Neural crest cell (in vitro differentiated cells): Measurements from ENCODE around the gene KISS1. TPM values are rescaled to one million over a fixed set of nuclear protein-coding genes. Genes with fewer than 3 reads are reported as not detected.

Experiments
- DNase-seq: peaks from one replicate; pipeline ENCODE4 v3.0.0; 2021; ENCODE audit warnings: low read depth, mixed read lengths, low spot score
- H3K27ac Mint-ChIP-seq: one replicate; pipeline ENCODE4 v1.8.0; 2021; ENCODE audit warnings: mild to moderate bottlenecking, mixed read lengths; ENCODE audit not compliant: unreplicated experiment
- H3K27me3 Mint-ChIP-seq: 2 replicates; pipeline ENCODE4 v1.8.0; 2021; ENCODE audit warnings: low read depth, mild to moderate bottlenecking, mixed read lengths
- H3K36me3 Mint-ChIP-seq: 2 replicates; pipeline ENCODE4 v1.8.0; 2021; ENCODE audit warnings: low read depth, mild to moderate bottlenecking, mixed read lengths
- H3K4me1 Mint-ChIP-seq: 2 replicates; pipeline ENCODE4 v1.8.0; 2021; ENCODE audit warnings: mixed read lengths
- H3K4me3 Mint-ChIP-seq: one replicate; pipeline ENCODE4 v1.8.0; 2021; ENCODE audit warnings: mild to moderate bottlenecking, mixed read lengths
- H3K9me3 Mint-ChIP-seq: 2 replicates; pipeline ENCODE4 v1.8.0; 2021; ENCODE audit warnings: mixed read lengths
- total RNA-seq: library from RNA; stranded (reverse); gene quantifications from 2 replicates; pipeline ENCODE4 v1.2.1, GENCODE V29; 2021
- TF ChIP-seq, protein P1 (sequence below): fragments of 200-600 bp; sonication (generic); conservative IDR thresholded peaks from 2 replicates; pipeline ENCODE4 v1.5.0; 2021; ENCODE audit warnings: antibody characterized with exemption, mild to moderate bottlenecking

The KISS1 gene
- total RNA-seq, 1 donor from 2014 or later = not detected

DNA sequence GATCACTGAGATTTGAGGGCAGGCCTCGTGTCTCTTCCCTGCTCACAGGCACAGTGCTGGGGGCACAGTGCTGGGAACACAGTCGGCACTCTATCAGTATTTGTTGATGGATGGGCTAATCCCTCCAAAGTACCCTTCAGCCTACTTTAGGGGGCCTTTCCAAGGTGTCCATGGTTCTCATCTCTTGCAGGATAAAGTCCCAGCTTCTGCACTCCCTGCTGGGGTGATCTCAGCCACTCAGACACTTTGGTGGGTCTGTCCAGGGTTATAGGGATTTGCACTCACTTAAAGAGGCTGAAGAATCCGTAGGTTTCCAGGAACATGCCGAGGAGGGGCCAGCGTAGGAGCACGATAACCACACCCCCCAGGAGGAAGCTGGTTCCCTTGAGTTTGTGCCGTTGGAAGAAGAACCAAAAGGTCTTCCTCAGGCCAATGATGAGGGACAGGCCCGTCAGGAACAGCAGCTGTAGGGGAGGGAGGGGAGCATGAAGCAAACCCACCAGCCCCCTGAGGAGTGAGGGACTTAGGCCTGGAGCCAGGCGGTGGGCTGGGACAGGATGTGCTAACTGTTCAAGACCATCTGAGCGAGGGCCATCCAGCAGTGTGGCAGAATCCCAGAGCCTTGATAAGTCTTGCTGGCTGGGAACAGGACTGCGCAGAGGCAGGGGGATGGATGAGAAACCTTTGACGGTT, 5.2 kb upstream of the KISS1 start:
- H3K4me3 Mint-ChIP-seq = no peak overlapping the region
- H3K36me3 Mint-ChIP-seq = no peaks in the 10 kb centered on the region
- H3K27ac Mint-ChIP-seq = no peak overlapping the region
- DNase-seq = no peak
- TF ChIP-seq, protein P1, sequence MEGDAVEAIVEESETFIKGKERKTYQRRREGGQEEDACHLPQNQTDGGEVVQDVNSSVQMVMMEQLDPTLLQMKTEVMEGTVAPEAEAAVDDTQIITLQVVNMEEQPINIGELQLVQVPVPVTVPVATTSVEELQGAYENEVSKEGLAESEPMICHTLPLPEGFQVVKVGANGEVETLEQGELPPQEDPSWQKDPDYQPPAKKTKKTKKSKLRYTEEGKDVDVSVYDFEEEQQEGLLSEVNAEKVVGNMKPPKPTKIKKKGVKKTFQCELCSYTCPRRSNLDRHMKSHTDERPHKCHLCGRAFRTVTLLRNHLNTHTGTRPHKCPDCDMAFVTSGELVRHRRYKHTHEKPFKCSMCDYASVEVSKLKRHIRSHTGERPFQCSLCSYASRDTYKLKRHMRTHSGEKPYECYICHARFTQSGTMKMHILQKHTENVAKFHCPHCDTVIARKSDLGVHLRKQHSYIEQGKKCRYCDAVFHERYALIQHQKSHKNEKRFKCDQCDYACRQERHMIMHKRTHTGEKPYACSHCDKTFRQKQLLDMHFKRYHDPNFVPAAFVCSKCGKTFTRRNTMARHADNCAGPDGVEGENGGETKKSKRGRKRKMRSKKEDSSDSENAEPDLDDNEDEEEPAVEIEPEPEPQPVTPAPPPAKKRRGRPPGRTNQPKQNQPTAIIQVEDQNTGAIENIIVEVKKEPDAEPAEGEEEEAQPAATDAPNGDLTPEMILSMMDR = no peak
- H3K9me3 Mint-ChIP-seq = no peaks in the 10 kb centered on the region
- H3K4me1 Mint-ChIP-seq = no peaks in the 10 kb centered on the region
- H3K27me3 Mint-ChIP-seq = peaks cover 84% of the 10 kb centered on the region

DNA sequence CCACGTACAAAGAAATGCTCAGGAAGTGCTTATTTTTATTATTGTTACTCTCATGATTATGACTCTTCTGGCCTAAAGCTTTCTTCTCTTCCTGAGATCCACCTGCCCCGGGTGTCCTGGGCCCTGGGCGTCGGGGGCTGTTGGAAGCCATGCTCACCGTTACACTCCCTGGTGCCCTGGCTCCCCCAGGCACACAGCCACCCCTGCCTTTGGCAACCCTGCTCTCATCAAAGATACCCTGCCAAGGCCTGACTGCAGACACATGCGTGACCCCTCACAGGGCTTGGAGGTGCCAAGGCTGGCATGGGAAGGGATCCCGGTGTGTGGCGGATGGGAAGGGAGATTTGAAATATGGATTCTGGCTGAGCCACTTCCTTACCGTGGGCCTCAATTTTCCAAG, 3.3 kb upstream of the KISS1 start:
- H3K9me3 Mint-ChIP-seq = peaks cover 4% of the 10 kb centered on the region
- H3K36me3 Mint-ChIP-seq = no peaks in the 10 kb centered on the region
- H3K27ac Mint-ChIP-seq = no peak overlapping the region
- DNase-seq = no peak
- H3K4me3 Mint-ChIP-seq = no peak overlapping the region
- H3K27me3 Mint-ChIP-seq = peaks cover 83% of the 10 kb centered on the region
- TF ChIP-seq, protein P1 = no peak
- H3K4me1 Mint-ChIP-seq = no peaks in the 10 kb centered on the region

DNA sequence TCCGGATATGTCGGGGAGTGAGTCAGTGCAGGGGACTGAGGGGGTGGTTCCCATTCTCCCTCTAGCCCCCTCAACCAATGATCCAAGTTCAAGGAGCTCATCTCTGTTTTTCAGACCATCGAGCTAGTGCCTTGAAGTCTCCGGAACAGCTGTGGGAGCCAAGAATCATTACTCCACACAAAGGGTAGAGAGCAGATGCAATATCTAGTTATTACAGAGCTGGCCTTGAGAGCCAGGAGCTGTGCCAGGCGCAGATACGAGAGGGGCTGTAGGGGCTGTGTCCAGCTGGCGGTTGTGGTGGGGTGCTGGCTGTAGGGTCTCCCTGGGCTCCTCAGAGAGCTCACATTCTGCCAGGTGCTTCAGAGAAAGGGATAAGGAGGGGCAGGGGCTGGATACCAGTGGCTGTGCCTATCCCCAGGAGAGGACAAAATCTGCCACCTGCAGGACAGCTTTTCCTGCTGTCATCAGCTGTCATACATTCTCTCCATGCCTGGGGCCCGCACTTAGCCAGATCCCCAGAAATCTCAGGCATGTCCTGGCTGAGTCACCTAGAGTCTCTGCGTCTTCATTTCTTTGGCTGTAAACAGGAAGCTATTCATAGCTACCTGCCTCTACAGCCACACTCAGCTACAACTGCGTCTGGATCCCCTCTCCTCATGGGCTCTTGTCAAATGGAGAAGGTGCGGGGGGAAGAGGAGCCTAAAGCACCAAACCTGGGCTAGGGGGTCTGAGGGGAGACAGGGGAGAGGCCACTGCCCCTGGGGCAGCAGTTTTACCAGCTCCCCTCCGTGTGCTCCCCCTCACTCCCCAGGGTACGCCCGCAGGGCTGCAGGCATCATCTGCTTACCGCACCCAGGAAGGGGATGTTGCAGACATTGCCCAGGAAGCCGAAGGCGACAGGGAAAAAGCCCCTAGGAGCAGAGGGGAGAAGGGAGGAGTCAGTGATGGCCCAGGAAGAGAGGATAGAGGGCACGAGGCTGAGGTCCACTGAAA, 2.4 kb upstream of the KISS1 start:
- no peak for DNase-seq
- Mint-ChIP-seq H3K9me3 (peaks cover 4% of the 10 kb centered on the region), H3K4me1 (no peaks in the 10 kb centered on the region)

DNA sequence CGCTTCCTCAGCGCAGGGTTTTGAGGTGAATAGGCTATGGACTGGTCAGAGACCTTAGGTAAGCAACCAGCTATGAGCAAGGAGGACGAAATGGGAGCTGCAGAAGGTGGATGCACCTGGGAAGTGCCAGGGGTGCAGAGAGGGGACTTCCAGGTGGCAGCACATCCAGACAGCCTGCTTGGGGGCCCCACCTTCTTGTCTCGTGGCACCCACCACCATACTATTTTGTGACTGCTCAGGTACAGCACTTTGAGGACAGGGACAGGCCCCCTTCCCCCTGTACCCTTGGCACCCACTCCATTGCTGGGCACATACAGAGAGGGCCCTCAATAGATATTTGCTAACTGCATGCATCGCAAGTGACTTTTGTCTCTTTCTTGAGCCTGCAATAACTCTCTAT, 777 bp upstream of the KISS1 start:
- TF ChIP-seq, protein P1 = no peak
- no peak overlapping the region for H3K4me3 Mint-ChIP-seq
- no peak overlapping the region for H3K27ac Mint-ChIP-seq
- peaks cover 4% of the 10 kb centered on the region for H3K9me3 Mint-ChIP-seq
- no peak for DNase-seq
- H3K4me1 Mint-ChIP-seq = no peaks in the 10 kb centered on the region
- peaks cover 83% of the 10 kb centered on the region for H3K27me3 Mint-ChIP-seq
- H3K36me3 Mint-ChIP-seq = no peaks in the 10 kb centered on the region

More for the DNA sequence above, 2.4 kb upstream of the KISS1 start:
- Mint-ChIP-seq H3K27me3 (peaks cover 83% of the 10 kb centered on the region), H3K27ac (no peak overlapping the region), H3K36me3 (no peaks in the 10 kb centered on the region), H3K4me3 (no peak overlapping the region)
- TF ChIP-seq, protein P1 = no peak

DNA sequence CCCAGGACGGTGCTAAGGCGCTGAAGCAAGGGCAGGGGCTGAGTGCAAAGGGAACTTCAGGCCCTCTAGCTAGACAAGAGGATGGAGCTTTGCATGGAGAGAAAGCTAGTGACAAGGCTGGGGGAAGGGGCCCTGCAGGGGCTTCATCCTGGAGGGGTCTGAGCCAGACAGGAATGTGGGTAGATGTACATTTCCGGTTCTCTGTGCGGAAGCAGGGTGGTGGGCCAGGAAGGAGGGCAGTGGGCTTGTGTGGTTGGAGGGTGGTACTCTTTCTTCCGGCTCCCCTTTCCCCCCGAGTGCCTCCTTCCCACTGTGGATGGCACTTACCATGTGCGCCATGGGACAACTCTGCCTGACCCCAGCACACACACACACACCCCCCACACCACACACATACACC, 1.5 kb downstream of the KISS1 start:
- no peak overlapping the region for H3K27ac Mint-ChIP-seq
- no peak overlapping the region for H3K4me3 Mint-ChIP-seq
- TF ChIP-seq, protein P1 = no peak
- H3K27me3 Mint-ChIP-seq = peaks cover 93% of the 10 kb centered on the region
- H3K36me3 Mint-ChIP-seq = no peaks in the 10 kb centered on the region
- DNase-seq = no peak
- peaks cover 7% of the 10 kb centered on the region for H3K4me1 Mint-ChIP-seq
- H3K9me3 Mint-ChIP-seq = peaks cover 4% of the 10 kb centered on the region
